HG03342 (cell line): Measurements from ENCODE around the gene ARNT2.
"Not testable (repeated sequence)": the region's sequence is repeated elsewhere in the genome, so short reads cannot be mapped to it uniquely, and the experiment has no call there.

Experiments
- ATAC-seq: cut with Tn5 transposase; IDR thresholded peaks from one replicate; pipeline ENCODE4 v1.9.1; 2021; ENCODE audit warnings: mild to moderate bottlenecking, moderate library complexity; ENCODE audit not compliant: unreplicated experiment

The ARNT2 gene

DNA sequence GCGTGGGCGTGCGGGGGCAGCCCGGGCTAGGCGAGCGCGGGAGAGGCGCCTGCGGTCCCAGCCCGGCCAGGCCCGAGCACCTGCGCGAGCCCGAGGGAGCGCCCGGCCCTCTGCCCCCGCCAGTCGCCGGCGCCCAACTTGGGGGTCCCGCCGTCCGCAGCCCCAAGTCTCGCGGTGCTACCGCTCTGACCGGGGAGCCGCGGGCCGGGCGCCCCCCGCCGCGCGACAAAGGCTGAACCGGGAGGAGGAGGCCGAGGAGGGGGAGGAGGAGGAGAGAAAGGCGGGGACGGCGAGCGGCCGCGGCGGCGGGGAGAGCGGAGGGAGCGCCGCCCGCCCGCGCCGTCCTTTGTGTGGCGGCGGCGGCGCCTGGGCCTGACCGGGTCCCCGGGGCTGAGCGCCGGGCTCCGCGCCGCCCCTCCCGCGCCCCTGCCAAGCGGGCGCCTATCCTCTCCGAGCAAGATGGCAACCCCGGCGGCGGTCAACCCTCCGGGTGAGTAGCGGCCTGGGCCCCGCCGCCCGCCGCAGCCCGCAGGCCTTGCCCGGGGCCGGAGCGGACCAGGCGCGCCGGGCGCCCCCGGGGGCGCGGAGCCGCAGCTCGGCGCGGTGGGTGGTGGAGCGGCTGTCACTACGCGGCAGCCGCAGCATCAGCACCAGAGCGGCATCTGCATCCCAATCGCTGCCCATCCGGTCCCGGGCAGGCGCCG, at the start of gene ARNT2:
Gene ARNT2 (plus strand): TSS at position 326 of the 704 bp plus-strand sequence. CDS start 134 bp downstream, at position 460.
- no peak for ATAC-seq

DNA sequence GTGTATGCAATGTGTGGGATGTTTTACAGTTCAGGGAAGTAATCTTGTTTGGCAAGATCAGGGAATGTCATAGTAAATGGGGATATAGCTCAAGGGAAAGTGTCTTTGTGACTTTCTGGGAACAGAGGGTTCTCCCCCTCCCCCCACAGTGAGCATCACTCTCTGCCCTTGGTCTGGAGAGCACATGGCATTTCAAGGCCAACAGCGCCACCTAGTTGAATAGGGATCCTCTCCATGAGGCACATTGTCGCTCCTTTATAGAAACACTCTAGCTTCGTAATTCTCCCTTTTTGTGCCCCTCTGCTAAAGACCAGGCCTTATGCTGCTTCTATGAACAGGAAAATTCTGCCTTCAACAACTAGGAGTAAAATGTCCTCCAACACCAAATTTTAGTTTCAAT, 37.1 kb upstream of the ARNT2 start:
- no peak for ATAC-seq

DNA sequence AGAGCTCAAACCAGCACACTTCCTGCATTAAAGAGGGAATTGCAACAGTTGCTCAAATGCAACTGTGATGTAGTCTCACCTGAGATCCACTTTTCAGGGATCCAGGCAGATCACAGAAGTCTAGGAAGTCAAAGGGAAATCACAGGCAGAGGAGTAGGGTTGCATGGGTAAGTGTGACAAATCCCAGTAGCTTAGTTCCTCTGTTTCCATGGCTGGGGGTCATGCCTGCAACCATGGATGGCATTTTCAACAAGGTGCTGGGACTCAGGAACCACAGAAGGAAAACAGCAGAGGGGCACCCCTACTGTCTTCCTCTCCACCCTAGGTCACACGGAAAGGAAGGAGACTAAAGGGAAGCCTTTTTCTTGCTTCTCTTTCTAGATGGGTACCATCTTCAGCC, 36.5 kb upstream of the ARNT2 start:
- ATAC-seq, result no peak

DNA sequence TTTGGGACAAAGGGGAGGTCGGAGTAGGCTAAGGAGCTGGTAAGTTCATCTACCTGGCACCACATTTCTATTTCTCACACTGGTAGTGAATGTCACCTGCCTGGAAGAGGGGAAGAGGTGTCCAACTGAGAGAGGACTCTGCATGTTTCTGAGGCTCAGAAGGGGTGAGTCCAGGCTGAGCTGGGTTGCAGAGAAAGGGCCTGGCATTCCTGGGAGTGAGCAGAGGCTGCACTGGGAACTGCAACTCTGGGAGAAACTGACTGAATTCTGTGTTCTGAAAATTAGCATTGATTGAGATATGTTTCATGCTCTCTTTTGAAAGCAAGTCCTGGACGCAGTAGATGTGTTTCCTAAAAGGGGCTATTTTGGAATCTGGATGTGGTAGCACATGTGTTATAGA, 32.3 kb upstream of the ARNT2 start:
- ATAC-seq, result no peak

DNA sequence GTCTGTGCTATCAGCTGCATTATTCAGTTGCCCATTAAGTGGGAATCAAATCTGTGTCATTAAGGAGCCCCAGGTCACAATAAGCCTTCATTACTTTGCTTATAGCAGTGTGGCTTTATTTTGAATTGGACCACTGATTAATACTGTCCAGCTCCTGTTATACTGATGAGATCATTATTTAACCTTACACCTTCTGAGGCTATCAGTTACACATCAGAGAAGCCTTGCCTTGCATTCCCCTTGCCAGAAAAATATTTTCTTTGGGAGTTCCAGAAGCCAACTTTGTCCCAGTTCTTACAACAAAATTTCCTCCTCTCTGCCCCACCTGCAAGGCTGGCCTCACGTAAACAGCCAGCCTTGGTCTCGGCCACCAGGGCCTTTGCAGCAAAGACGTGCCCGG, 29.7 kb upstream of the ARNT2 start:
- ATAC-seq, result no peak

GRCh38 chr15:80375968-80376891, 28.0 kb upstream of the ARNT2 start:
- no peak for ATAC-seq

GRCh38 chr15:80379693-80380092, 24.5 kb upstream of the ARNT2 start:
- no peak for ATAC-seq

- ATAC-seq, result no peak
These were observed 24.0 kb upstream of the ARNT2 start for GRCh38 chr15:80380154-80380553.

GRCh38 chr15:80382285-80382684, 21.9 kb upstream of the ARNT2 start:
- no peak for ATAC-seq

DNA sequence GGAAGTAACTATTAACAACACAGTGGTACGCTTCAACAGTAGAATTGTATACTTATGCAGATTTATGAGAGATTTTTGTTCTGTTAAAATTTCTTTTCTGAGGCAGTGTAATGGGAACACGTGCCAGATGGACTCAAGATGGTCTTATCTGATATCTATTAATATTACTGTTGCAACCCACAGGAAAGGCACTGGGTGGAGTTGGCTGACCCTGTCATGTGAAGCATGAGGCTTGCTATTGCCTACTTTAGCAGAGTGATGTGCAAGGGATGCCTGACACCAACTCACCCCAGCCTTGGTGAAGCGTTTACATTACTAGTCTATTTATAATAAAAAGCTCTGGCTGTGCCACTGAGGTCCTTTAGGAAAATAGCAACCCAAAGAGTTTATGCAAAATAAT, 19.8 kb upstream of the ARNT2 start:
- no peak for ATAC-seq

GRCh38 chr15:80386151-80386550, 18.0 kb upstream of the ARNT2 start:
- ATAC-seq, result no peak

- no peak for ATAC-seq
These were observed 15.9 kb upstream of the ARNT2 start for GRCh38 chr15:80388326-80388725.

DNA sequence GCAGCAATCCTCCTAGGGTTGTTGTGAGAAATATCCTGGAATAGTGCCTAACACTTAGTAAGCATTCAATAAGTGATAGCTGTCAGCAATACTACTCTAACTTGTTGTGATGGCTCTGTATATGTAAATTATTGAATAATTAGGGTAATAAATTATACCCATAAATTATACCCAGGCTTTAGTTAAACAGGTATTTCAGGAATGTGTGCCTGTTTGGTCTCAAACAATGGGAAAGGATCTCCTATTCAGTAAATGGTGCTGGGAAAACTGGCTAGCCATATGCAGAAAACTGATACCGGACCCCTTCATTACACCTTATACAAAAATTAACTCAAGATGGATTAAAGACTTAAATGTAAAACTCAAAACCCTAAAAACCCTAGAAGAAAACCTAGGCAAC, 14.8 kb upstream of the ARNT2 start:
- ATAC-seq, result no peak

GRCh38 chr15:80390942-80391341, 13.2 kb upstream of the ARNT2 start:
- ATAC-seq, result not testable (repeated sequence)

DNA sequence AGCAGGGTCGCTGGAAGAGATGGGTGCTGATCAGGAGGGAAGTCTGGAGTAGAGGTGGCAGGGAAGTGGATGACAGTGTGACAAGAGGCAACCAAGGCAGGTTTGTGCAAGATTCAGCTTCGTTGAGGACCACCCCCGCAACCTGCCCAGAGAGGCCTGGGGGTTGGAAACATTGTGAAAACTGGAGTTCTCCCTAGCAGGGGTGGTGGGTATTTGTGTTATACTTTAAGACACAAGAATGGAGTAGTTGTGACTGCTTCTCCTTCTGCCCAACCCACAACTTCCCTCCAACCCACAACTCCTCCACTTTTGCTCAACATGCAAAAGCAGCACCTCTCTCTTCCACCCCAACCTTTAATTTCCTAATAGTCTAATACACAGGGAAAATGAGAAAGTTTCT, 8.6 kb upstream of the ARNT2 start:
- ATAC-seq, result no peak

DNA sequence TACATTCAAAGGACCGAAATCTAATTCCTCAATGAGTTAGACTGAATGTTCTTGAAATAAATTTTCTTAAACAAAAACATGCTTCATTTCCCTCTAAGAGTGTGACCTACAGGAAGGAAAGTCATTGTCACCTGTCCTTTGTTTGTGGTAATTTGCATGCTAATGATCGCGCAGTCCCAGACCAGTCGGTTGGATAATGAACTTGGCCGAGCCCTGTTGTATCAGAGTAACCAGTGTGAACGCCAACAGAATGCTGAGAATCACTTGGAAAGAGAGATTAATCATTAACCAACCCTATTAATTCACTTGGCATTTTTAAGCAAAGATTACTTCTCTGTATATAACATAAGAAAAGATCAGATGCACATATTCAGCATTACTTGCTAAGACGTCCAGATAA, 8.1 kb upstream of the ARNT2 start:
- no peak for ATAC-seq

DNA sequence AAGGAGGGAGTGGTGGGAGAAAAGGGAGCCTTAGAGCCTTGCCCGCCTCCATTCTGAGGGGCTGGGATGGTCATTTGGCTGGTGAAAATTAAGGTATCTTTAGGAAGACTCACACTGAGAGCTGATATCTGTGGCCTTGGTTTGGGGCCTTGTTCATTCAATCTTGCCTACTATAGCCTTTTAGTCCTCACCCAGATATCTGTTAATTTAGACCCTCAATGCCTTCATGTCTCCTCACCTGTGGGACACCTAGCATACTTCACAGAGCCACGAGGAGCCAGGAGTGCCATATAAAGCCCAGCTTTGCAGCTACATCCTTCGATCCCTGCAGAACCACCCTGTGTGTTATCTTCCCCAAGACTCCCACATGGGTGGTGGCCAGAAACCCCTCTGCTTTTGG, 4.7 kb upstream of the ARNT2 start:
- ATAC-seq, result no peak

- no peak for ATAC-seq
These were observed 2.7 kb upstream of the ARNT2 start for GRCh38 chr15:80401456-80401855.

- no peak for ATAC-seq
These were observed 1.8 kb upstream of the ARNT2 start for GRCh38 chr15:80402339-80402738.

GRCh38 chr15:80403712-80404056, 498 bp upstream of the ARNT2 start:
- no peak for ATAC-seq

DNA sequence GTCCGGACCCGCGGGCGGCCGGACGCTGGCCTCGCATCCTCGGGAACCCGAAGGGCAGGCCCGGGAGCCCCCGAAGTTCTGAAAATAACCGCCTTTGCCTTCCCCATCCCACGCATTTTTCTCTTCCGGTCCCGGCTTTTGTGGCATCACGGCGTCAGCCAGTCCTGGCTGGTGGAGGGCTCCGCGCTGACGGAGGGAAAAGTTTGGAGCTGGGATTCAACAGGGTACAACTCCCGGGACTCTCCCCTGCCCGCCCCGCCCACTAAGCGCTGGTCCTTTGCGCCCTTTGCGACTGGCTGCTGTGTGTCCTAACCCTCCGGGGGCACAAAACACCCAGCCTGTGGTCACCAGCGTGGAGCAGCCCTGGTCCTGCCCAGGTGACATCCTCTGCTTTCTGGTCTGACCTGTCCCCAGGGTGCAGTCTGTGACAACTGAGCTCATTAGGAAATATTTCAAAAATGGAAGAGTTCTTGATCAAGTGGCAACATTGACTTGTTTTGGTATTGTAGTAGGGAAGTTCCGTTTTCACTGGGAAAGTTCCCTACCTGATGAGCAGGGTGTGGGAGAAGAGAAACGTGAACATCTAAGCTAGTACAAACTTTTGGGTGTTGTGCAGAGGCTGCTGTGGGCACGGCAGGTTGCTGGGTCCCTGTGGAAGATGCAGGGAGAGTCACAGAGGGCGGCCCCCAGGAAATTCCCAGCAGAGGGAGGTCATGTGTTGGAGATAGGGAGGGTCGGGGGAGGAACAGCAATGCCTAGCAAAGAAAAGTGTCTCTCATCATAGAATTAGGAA, 775 bp downstream of the ARNT2 start:
- no peak for ATAC-seq

DNA sequence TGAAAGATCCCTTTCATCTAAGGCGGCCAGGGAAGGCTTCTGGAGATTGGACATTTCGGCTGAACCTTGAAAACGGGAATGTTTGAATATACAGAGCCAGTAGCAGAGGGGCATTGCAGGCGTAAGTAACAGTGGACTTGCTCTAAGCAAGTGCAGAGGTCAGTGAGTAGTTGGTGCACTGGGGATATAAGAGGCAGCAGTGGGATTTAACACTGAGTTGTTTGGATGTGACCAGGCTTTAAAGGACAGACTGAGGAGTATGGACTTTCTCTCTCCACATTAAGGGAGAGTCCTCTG, 1.3 kb downstream of the ARNT2 start:
- no peak for ATAC-seq
